Activated naive CD8-positive, alpha-beta T cell treated with anti-CD3 and anti-CD28 coated beads, Interleukin-2, amount 50 U/mL, for 16 hours (primary cell): ENCODE measurements around the gene ACO2.

Experiments used
- DNase-seq: peaks from one replicate; pipeline ENCODE4 v3.0.0-alpha.2; 2020; ENCODE audit warnings: low read depth, low spot score

ACO2 gene

GRCh38 chr22:41488596-41489385 lies 19.9 kb downstream of the ACO2 start:
- DNase-seq = no peak

- no peak for DNase-seq
Measured at GRCh38 chr22:41491374-41492100, 22.6 kb downstream of the ACO2 start.

- DNase-seq = no peak
Measured at GRCh38 chr22:41498303-41498835, 29.5 kb downstream of the ACO2 start.

- no peak for DNase-seq
Measured at GRCh38 chr22:41499624-41500280, 30.8 kb downstream of the ACO2 start.

GRCh38 chr22:41500303-41500702 lies 31.4 kb downstream of the ACO2 start:
- no peak for DNase-seq

GRCh38 chr22:41501209-41501608 lies 32.3 kb downstream of the ACO2 start:
- no peak for DNase-seq

GRCh38 chr22:41504397-41504796 lies 35.5 kb downstream of the ACO2 start:
- DNase-seq = no peak

- no peak for DNase-seq
Measured at GRCh38 chr22:41504816-41505215, 35.9 kb downstream of the ACO2 start.

GRCh38 chr22:41505511-41506220 lies 36.7 kb downstream of the ACO2 start:
- DNase-seq = no peak

- no peak for DNase-seq
Measured at GRCh38 chr22:41507330-41508063, 38.6 kb downstream of the ACO2 start.

GRCh38 chr22:41508770-41509170 lies 39.9 kb downstream of the ACO2 start:
- DNase-seq = no peak

- DNase-seq = no peak
Measured at GRCh38 chr22:41511521-41511968, 42.6 kb downstream of the ACO2 start.

- no peak for DNase-seq
Measured at GRCh38 chr22:41512421-41513194, 43.7 kb downstream of the ACO2 start.

- DNase-seq = no peak
Measured at GRCh38 chr22:41513391-41513790, 44.5 kb downstream of the ACO2 start.

- no peak for DNase-seq
Measured at GRCh38 chr22:41516462-41516861, 47.5 kb downstream of the ACO2 start.

- DNase-seq = no peak
Measured at GRCh38 chr22:41517172-41518047, 48.5 kb downstream of the ACO2 start.

GRCh38 chr22:41518048-41518347 lies 49.1 kb downstream of the ACO2 start:
- DNase-seq = no peak

GRCh38 chr22:41521126-41521525 lies 52.2 kb downstream of the ACO2 start:
- DNase-seq = no peak

GRCh38 chr22:41522813-41523212 lies 53.9 kb downstream of the ACO2 start:
- DNase-seq = no peak
